Measurements from ENCODE around the gene IL17C. TPM values are rescaled to one million over a fixed set of nuclear protein-coding genes. Genes with fewer than 3 reads are reported as not detected.

IL17C gene
- total RNA-seq, 1 experiment from 2014 or later: 0.31 TPM

DNA sequence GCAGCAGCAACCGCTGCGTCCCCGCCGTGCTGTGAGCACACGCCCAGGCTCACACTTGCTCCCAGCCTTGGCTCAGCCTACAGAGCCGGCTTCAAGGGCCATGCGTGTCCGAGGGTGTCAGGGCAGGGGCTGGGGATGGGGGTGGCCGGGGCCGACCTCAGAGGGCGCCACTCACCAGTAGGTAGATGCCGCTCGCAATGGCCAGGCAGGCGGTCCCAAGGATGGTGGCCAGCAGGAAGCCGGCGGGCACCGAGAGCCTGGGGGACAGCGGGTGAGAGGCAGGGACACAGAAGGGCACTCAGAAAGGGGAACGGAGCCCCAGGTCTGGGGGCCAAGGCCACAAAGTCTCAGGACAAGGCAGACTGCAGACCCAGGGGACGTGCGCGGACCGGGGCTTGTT is 7.6 kb downstream of the IL17C start:
- H3K27me3 ChIP-seq (ENCODE audit: insufficient read depth, low read length): no peaks in the 10 kb centered on the region
- H3K4me1 ChIP-seq (ENCODE audit: insufficient read depth, low read length): no peaks in the 10 kb centered on the region
- H4K5ac ChIP-seq (ENCODE audit: insufficient read length, low read depth, low read length): no peak overlapping the region
- H3K79me1 ChIP-seq (ENCODE audit: insufficient read depth, low read depth, low read length, poor library complexity, severe bottlenecking): peaks cover 3% of the 10 kb centered on the region
- no peak for DNase-seq
- Mint-ChIP-seq H3K9me3 (no peaks in the 10 kb centered on the region; a peak in 1 of 5 replicates), H3K27me3 (ENCODE audit: low read depth) (peaks cover 3% of the 10 kb centered on the region), H3K27ac (no peak overlapping the region), H3K4me3 (no peak overlapping the region), H3K36me3 (ENCODE audit: insufficient read depth in 1 of 3, low read depth in 3 of 3) (peaks cover 8 to 20% (median 20%) of the 10 kb centered on the region in 3 experiments; a peak in 6 of 7 replicates), H3K4me1 (peaks cover 4 to 6% of the 10 kb centered on the region in 2 experiments)
- H2BK12ac ChIP-seq (ENCODE audit: insufficient read length, low read depth, low read length): no peak overlapping the region
- H3K9ac ChIP-seq (ENCODE audit: extremely low read depth, insufficient read length, low read length): no peak overlapping the region
- WGBS (ENCODE audit: extremely low coverage, insufficient read length, low lambda C conversion rate): no CpG with 5 or more reads among the region's 23 CpGs
- H2BK15ac ChIP-seq (ENCODE audit: low read depth, low read length): no peak overlapping the region
- H3K14ac ChIP-seq (ENCODE audit: insufficient read depth, low read length): no peak overlapping the region; the same call in 1 of the 2 replicates
- H3K79me2 ChIP-seq (ENCODE audit: insufficient read depth, low read length): no peaks in the 10 kb centered on the region
- no peaks in the 10 kb centered on the region for H4K20me1 ChIP-seq (ENCODE audit: control insufficient read depth, insufficient read depth, insufficient read length)
- no peak overlapping the region for H3K23ac ChIP-seq (ENCODE audit: insufficient read length, low read depth, low read length)
- no peak overlapping the region for H3K56ac ChIP-seq (ENCODE audit: insufficient read length, low read depth, low read length)
- no peak overlapping the region for H2BK5ac ChIP-seq (ENCODE audit: insufficient read length, low read length)
- no peak overlapping the region for H2BK120ac ChIP-seq (ENCODE audit: low read depth, low read length, poor library complexity, severe bottlenecking)
- H2AK5ac ChIP-seq (ENCODE audit: insufficient read length, low read length): no peak overlapping the region
- H3K18ac ChIP-seq (ENCODE audit: insufficient read length, low read depth, low read length): no peak overlapping the region
- no peak overlapping the region for H3K4me2 ChIP-seq (ENCODE audit: insufficient read depth, insufficient read length, low read length)
- H2AFZ ChIP-seq (ENCODE audit: low read length): no peak overlapping the region
- H3K9me3 ChIP-seq (ENCODE audit: control insufficient read depth, low read depth, low read length): no peaks in the 10 kb centered on the region
- H3K27ac ChIP-seq (ENCODE audit: insufficient read length, low read depth, low read length): no peak overlapping the region
- H4K8ac ChIP-seq (replicated peaks; ENCODE audit: insufficient read length, low read depth, low read length): no peak overlapping the region
- no peak overlapping the region for H3T11ph ChIP-seq (ENCODE audit: low read length)
- TF ChIP-seq, protein P1, sequence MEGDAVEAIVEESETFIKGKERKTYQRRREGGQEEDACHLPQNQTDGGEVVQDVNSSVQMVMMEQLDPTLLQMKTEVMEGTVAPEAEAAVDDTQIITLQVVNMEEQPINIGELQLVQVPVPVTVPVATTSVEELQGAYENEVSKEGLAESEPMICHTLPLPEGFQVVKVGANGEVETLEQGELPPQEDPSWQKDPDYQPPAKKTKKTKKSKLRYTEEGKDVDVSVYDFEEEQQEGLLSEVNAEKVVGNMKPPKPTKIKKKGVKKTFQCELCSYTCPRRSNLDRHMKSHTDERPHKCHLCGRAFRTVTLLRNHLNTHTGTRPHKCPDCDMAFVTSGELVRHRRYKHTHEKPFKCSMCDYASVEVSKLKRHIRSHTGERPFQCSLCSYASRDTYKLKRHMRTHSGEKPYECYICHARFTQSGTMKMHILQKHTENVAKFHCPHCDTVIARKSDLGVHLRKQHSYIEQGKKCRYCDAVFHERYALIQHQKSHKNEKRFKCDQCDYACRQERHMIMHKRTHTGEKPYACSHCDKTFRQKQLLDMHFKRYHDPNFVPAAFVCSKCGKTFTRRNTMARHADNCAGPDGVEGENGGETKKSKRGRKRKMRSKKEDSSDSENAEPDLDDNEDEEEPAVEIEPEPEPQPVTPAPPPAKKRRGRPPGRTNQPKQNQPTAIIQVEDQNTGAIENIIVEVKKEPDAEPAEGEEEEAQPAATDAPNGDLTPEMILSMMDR (conservative IDR thresholded peaks at IDR 0.05): no peak
- no peak overlapping the region for H2BK20ac ChIP-seq (ENCODE audit: low read depth, low read length, poor library complexity, severe bottlenecking)
- no peak overlapping the region for H4K91ac ChIP-seq (ENCODE audit: insufficient read length, low read depth, low read length)
- peaks cover 10% of the 10 kb centered on the region for H3K23me2 ChIP-seq (ENCODE audit: insufficient read length, low read depth, low read length, poor library complexity, severe bottlenecking)
- H3K4ac ChIP-seq (ENCODE audit: low read depth, low read length): no peak overlapping the region

Data from H9 (cell line).